Neuron (in vitro differentiated cells): ENCODE data around the gene MFGE8.

Source experiments
- H2AFZ ChIP-seq: one replicate; pipeline ENCODE4 v1.6.1; 2013; ENCODE audit warnings: low read depth, mild to moderate bottlenecking, inconsistent platforms, low read length, moderate library complexity
- H3K27me3 ChIP-seq: one replicate; pipeline ENCODE4 v1.6.1; 2013; ENCODE audit warnings: low read length; ENCODE audit not compliant: insufficient read depth
- H3K36me3 ChIP-seq: one replicate; pipeline ENCODE4 v1.6.1; 2013; ENCODE audit warnings: low read length; ENCODE audit not compliant: insufficient read depth
- H3K4me1 ChIP-seq: one replicate; pipeline ENCODE4 v1.6.1; 2013; ENCODE audit warnings: low read length; ENCODE audit not compliant: insufficient read depth
- H3K4me3 ChIP-seq: 2 replicates; pipeline ENCODE4 v1.5.1; 2013; ENCODE audit warnings: mild to moderate bottlenecking, low read length, moderate library complexity
- H3K9me3 ChIP-seq: one replicate; pipeline ENCODE4 v1.6.1; 2013; ENCODE audit warnings: low read length

The MFGE8 gene

GRCh38 chr15:88901508-88902220 is 11.5 kb downstream of the MFGE8 start:
- Histone ChIP-seq H3K4me3 (no peak overlapping the region), H3K36me3 (peaks cover 41% of the 10 kb centered on the region)

GRCh38 chr15:88900982-88901418 is 12.2 kb downstream of the MFGE8 start:
- Histone ChIP-seq H3K27me3 (no peaks in the 10 kb centered on the region), H3K36me3 (peaks cover 35% of the 10 kb centered on the region), H3K4me3 (no peak overlapping the region), H3K4me1 (peaks cover 14% of the 10 kb centered on the region), H3K9me3 (no peaks in the 10 kb centered on the region), H2AFZ (no peak overlapping the region)

More at GRCh38 chr15:88901508-88902220, 11.5 kb downstream of the MFGE8 start:
- Histone ChIP-seq H3K27me3 (no peaks in the 10 kb centered on the region), H3K4me1 (peaks cover 9% of the 10 kb centered on the region), H2AFZ (no peak overlapping the region), H3K9me3 (no peaks in the 10 kb centered on the region)

GRCh38 chr15:88900309-88900981 is 12.7 kb downstream of the MFGE8 start:
- Histone ChIP-seq H3K27me3 (peaks cover 1% of the 10 kb centered on the region), H3K4me1 (peaks cover 14% of the 10 kb centered on the region), H3K36me3 (peaks cover 29% of the 10 kb centered on the region), H2AFZ (no peak overlapping the region), H3K4me3 (no peak overlapping the region), H3K9me3 (no peaks in the 10 kb centered on the region)

GRCh38 chr15:88899251-88899650 is 13.9 kb downstream of the MFGE8 start:
- H3K4me1 ChIP-seq: peaks cover 16% of the 10 kb centered on the region
- H2AFZ ChIP-seq: no peak overlapping the region
- H3K27me3 ChIP-seq: peaks cover 13% of the 10 kb centered on the region
- H3K4me3 ChIP-seq: no peak overlapping the region
- no peaks in the 10 kb centered on the region for H3K9me3 ChIP-seq
- H3K36me3 ChIP-seq: peaks cover 27% of the 10 kb centered on the region

- peaks cover 18% of the 10 kb centered on the region for H3K27me3 ChIP-seq
- peaks cover 24% of the 10 kb centered on the region for H3K36me3 ChIP-seq
- H3K4me1 ChIP-seq: peaks cover 17% of the 10 kb centered on the region
- no peak overlapping the region for H3K4me3 ChIP-seq
- H3K9me3 ChIP-seq: no peaks in the 10 kb centered on the region
- no peak overlapping the region for H2AFZ ChIP-seq
Observed at GRCh38 chr15:88898736-88899135, 14.4 kb downstream of the MFGE8 start.

GRCh38 chr15:88897456-88898194 is 15.6 kb downstream of the MFGE8 start:
- Histone ChIP-seq H3K4me3 (no peak overlapping the region), H3K9me3 (no peaks in the 10 kb centered on the region)

GRCh38 chr15:88897142-88897455 is 16.1 kb downstream of the MFGE8 start:
- Histone ChIP-seq H3K4me1 (peaks cover 17% of the 10 kb centered on the region), H3K27me3 (peaks cover 18% of the 10 kb centered on the region), H3K36me3 (peaks cover 16% of the 10 kb centered on the region), H3K9me3 (no peaks in the 10 kb centered on the region), H2AFZ (no peak overlapping the region), H3K4me3 (no peak overlapping the region)

More at GRCh38 chr15:88897456-88898194, 15.6 kb downstream of the MFGE8 start:
- Histone ChIP-seq H3K4me1 (peaks cover 17% of the 10 kb centered on the region), H3K36me3 (peaks cover 20% of the 10 kb centered on the region), H3K27me3 (peaks cover 18% of the 10 kb centered on the region), H2AFZ (no peak overlapping the region)

GRCh38 chr15:88896333-88897033 is 16.7 kb downstream of the MFGE8 start:
- Histone ChIP-seq H2AFZ (no peak overlapping the region), H3K36me3 (peaks cover 11% of the 10 kb centered on the region), H3K4me3 (no peak overlapping the region), H3K27me3 (peaks cover 18% of the 10 kb centered on the region), H3K4me1 (peaks cover 17% of the 10 kb centered on the region), H3K9me3 (no peaks in the 10 kb centered on the region)

- no peaks in the 10 kb centered on the region for H3K9me3 ChIP-seq
- peak within 1 kb of the TSS; percentile 8 for H3K4me3 ChIP-seq
- peak within 1 kb of the TSS; percentile 78 for H2AFZ ChIP-seq
- H3K27me3 ChIP-seq: peaks cover 18% of the 10 kb centered on the region
- peaks cover 5% of the 10 kb centered on the region for H3K36me3 ChIP-seq
- peaks cover 17% of the 10 kb centered on the region for H3K4me1 ChIP-seq
Observed at GRCh38 chr15:88894819-88895767, 18.1 kb downstream of the MFGE8 start, which contains the start of gene HAPLN3. Gene HAPLN3 (minus strand): TSS chr15:88895544. CDS start chr15:88887298, 8,246 bp downstream.

GRCh38 chr15:88894348-88894818 is 18.8 kb downstream of the MFGE8 start:
- Histone ChIP-seq H3K27me3 (peaks cover 18% of the 10 kb centered on the region), H3K4me3 (no peak overlapping the region), H3K9me3 (no peaks in the 10 kb centered on the region), H2AFZ (no peak overlapping the region), H3K4me1 (peaks cover 17% of the 10 kb centered on the region), H3K36me3 (peaks cover 1% of the 10 kb centered on the region)

- Histone ChIP-seq H3K36me3 (no peaks in the 10 kb centered on the region), H3K9me3 (no peaks in the 10 kb centered on the region), H3K27me3 (peaks cover 18% of the 10 kb centered on the region), H3K4me1 (peaks cover 10% of the 10 kb centered on the region), H3K4me3 (no peak overlapping the region), H2AFZ (no peak overlapping the region)
Observed at GRCh38 chr15:88891540-88892254, 21.5 kb downstream of the MFGE8 start.
